Cerebellar cortex (tissue), 1 donor: ENCODE measurements around the gene KANK4.

Source experiments
- DNase-seq: peaks from one replicate; pipeline ENCODE4 v3.0.0-alpha.2; 2015; ENCODE audit warnings: low spot score

KANK4 gene

DNA sequence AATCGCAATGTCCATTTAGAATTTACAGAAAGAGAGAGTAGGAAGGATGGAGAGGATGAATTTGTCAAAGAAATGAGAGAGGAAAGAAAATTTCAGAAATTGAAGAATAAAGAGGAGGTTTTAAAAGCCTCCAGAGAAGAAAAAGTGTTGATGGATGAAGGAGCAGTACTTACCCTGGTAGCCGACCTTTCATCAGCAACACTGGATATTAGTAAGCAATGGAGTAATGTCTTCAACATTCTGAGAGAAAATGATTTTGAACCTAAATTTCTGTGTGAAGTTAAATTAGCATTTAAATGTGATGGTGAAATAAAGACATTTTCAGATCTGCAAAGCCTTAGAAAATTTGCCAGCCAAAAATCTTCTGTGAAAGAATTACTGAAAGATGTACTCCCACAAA lies 112.0 kb downstream of the KANK4 start:
- DNase-seq: no peak

DNA sequence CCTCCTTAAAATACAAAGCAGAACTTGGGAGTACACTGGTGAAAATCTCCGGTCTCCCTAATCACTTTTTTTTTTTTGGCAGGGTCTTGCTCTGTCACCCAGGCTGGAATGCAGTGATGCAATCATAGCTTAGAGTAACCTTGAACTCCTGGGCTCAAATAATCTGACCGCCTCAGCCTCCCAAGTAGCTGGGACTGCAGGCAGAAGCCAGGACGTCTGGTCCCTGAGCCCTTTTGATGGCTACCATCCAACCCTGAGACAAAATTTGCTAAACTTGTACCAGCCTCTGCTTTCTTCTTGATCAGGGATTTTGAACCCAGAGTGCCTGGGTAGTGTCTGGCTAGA lies 120.5 kb downstream of the KANK4 start:
- DNase-seq: no peak

DNA sequence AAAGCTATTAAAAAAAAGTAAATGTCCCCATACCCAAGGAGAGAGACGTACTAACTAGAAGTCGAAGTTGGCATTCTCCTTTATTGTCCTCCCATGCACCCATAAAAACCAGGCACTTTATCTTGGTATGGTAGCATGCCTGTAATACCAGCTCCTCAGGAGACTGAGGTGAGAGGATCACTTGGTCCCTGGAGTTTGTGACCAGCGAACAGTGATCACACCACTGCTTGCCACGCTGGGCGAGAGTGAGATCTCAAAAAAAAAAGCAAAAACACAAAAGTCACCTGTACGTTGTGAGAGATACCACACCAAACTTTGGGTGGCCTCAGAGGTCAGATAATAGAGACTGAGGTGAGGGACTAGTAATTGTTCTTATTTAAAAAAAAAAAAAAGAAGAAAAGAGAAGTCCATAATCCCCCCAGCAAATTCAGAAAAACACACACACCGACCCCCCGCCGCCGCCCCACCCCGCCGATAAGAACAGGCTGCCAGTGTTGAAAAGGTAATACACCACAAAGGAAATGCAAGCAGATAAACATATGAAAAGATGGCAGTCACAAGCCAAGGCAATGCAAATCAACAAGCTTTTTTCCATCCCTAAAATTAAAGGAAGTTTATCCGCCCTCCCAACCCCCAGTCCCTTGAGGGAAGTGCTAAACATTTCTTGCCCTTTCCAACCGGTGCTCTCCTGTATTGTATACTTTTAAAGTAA lies 121.0 kb downstream of the KANK4 start:
- DNase-seq: no peak

DNA sequence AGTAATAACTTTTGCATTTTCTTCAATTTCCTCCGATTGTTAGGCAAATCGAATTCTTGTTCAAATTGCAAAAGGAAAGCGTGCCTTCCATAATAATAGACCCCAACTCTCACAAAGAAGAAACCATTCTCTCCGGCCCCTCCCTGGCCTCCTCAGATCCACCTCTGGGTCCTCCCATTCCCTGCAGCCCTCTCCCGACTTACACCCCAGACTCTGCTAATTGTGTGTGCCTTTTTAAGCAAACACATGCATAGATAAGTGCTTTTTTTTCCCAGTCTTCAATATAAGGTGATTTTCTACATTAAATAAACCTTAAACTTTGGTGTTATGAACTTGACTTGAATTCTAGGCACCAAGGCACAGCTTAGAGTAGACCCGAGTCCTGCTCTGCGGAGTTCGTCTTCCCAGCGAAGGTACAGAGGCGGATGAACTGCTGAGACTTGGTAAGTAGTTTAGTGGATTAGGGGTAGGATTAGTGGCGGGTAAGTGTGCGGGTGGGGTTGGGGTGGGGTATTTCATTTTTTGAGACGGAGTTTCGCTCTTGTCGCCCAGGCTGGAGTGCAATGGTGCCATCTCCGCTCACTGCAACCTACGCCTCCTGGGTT lies 123.0 kb downstream of the KANK4 start:
- DNase-seq: no peak

DNA sequence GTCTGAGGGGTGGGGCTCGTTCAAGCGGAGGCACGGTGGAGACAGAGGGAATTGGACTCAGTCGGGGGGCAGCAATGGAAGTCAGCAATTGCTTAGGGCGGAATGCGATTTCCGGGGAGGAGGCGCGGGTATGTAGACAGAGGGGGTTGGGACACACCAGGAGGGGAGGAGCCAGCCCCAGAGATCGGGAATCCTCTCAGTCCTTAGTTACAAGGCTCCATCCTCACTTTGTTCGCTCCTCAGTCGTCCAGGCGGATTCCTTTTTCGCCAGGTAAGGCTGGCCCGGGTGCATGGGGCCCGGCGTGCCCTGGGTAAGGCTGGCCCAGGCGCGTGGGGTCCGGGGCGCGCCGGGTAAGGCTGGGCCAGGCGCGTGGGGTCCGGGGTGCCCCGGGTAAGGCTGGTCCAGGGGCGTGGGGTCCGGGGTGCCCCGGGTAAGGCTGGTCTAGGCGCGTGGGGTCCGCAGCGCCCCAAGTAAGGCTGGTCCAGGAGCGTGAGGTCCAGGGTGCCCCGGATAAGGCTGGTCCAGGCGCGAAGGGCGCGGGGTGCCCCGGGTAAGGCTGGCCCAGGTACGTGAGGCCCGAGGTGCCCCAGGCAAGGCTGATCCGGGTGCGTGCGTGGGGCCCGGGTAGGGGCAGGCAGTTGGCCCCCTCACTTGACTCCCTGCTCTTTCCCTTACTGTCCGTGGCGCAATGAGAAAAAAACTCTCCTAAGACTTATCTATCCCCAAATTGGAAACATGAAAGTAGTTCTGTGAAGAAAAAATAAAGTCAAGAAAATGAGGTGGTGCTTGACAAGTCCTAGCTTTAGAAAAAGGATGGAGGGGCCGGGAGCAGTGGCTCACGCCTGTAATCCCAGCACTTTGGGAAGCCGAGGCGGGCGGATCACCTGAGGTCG lies 124.3 kb downstream of the KANK4 start, which contains the start of gene L1TD1:
Gene L1TD1, plus strand, starts transcription at position 199 of the 894 bp plus-strand sequence. CDS start 11,780 bp downstream, outside the sequence.
- DNase-seq: no peak

DNA sequence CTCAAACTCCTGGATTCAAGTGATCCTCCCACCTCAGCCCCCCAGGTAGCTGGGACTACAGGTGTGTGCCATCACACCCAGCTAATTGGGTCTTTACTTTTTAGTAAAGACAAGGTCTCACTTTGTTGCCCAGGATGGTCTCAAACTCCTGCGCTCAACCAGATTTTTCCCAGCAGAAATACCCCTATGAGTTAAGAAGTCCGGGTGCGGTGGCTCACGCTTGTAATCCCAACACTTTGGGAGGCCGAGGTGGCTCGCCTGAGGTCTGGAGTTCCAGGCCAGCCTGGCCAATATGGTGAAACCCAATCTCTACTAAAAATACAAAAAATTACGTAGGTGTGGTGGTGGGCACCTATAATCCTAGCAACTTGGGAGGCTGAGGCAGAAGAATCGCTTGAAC lies 131.1 kb downstream of the KANK4 start:
- DNase-seq: no peak

DNA sequence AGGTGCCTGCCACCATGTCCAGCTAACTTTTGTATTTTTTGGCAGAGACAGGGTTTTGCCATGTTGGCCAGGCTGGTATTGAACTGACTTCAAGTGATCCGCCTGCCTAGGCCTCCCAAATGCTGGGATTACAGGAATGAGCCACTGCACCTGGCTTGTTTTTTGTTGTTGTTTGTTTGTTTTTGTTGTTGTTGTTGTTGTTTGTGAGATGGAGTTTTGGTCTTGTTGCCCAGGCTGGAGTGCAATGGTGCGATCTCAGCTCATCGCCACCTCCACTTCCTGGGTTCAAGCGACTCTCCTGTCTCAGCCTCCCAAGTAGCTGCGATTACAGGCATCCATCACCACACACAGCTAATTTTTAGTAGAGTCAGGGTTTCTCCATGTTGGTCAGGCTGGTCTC lies 131.7 kb downstream of the KANK4 start:
- DNase-seq: no peak
